ENCODE measurements around the gene RNF138. TPM values are rescaled to one million over a fixed set of nuclear protein-coding genes. Genes with fewer than 3 reads are reported as not detected.
A peak's percentile ranks its signal among the peaks of the same experiment; 100 is the strongest.
"Not testable (repeated sequence)": the region's sequence is repeated elsewhere in the genome, so short reads cannot be mapped to it uniquely, and the experiment has no call there.

RNF138 gene
- total and polyA plus RNA-seq, 2 experiments from 2014 or later, result 58.0 to 89.6 TPM

- TF ChIP-seq, protein P1, sequence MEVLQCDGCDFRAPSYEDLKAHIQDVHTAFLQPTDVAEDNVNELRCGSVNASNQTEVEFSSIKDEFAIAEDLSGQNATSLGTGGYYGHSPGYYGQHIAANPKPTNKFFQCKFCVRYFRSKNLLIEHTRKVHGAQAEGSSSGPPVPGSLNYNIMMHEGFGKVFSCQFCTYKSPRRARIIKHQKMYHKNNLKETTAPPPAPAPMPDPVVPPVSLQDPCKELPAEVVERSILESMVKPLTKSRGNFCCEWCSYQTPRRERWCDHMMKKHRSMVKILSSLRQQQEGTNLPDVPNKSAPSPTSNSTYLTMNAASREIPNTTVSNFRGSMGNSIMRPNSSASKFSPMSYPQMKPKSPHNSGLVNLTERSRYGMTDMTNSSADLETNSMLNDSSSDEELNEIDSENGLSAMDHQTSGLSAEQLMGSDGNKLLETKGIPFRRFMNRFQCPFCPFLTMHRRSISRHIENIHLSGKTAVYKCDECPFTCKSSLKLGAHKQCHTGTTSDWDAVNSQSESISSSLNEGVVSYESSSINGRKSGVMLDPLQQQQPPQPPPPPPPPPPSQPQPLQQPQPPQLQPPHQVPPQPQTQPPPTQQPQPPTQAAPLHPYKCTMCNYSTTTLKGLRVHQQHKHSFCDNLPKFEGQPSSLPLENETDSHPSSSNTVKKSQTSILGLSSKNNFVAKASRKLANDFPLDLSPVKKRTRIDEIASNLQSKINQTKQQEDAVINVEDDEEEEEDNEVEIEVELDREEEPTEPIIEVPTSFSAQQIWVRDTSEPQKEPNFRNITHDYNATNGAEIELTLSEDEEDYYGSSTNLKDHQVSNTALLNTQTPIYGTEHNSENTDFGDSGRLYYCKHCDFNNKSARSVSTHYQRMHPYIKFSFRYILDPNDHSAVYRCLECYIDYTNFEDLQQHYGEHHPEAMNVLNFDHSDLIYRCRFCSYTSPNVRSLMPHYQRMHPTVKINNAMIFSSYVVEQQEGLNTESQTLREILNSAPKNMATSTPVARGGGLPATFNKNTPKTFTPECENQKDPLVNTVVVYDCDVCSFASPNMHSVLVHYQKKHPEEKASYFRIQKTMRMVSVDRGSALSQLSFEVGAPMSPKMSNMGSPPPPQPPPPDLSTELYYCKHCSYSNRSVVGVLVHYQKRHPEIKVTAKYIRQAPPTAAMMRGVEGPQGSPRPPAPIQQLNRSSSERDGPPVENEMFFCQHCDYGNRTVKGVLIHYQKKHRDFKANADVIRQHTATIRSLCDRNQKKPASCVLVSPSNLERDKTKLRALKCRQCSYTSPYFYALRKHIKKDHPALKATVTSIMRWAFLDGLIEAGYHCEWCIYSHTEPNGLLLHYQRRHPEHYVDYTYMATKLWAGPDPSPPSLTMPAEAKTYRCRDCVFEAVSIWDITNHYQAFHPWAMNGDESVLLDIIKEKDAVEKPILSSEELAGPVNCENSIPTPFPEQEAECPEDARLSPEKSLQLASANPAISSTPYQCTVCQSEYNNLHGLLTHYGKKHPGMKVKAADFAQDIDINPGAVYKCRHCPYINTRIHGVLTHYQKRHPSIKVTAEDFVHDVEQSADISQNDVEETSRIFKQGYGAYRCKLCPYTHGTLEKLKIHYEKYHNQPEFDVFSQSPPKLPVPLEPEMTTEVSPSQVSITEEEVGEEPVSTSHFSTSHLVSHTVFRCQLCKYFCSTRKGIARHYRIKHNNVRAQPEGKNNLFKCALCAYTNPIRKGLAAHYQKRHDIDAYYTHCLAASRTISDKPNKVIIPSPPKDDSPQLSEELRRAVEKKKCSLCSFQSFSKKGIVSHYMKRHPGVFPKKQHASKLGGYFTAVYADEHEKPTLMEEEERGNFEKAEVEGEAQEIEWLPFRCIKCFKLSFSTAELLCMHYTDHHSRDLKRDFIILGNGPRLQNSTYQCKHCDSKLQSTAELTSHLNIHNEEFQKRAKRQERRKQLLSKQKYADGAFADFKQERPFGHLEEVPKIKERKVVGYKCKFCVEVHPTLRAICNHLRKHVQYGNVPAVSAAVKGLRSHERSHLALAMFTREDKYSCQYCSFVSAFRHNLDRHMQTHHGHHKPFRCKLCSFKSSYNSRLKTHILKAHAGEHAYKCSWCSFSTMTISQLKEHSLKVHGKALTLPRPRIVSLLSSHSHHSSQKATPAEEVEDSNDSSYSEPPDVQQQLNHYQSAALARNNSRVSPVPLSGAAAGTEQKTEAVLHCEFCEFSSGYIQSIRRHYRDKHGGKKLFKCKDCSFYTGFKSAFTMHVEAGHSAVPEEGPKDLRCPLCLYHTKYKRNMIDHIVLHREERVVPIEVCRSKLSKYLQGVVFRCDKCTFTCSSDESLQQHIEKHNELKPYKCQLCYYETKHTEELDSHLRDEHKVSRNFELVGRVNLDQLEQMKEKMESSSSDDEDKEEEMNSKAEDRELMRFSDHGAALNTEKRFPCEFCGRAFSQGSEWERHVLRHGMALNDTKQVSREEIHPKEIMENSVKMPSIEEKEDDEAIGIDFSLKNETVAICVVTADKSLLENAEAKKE (CRISPR knock-in tag; IDR thresholded peaks at IDR 0.05), result no peak
- TF ChIP-seq POLR2AphosphoS5 (IDR thresholded peaks at IDR 0.05; ENCODE audit: low read depth), result no peak
Observed at GRCh38 chr18:32158108-32158624, 66.5 kb downstream of the RNF138 start (continued).

DNA sequence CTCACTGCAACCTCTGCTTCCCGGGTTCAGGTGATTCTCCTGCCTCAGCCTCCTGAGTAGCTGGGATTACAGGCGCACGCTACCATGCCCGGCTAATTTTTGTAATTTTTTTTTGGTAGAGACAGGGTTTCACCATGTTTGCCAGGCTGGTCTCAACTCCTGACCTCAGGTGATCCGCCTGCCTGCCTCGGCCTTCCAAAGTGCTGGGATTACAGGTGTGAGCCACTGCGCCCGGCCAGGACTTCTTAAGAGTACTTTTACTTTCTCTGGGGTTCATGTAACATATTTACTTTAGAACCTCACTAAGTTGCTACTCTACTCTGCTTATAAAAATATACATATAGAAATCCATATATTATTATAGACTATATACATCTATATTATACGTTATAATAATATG, 67.0 kb downstream of the RNF138 start:
- Histone ChIP-seq H3K4me3 (peak overlapping the region; percentile 26; the same call in 1 of the 2 replicates), H2AFZ (peak overlapping the region; percentile 74), H3K4me2 (peak overlapping the region; percentile 56)
- not testable (repeated sequence) for ATAC-seq; H3K27ac Mint-ChIP-seq; H3K4me3 Mint-ChIP-seq; H3K27me3 ChIP-seq (ENCODE audit: insufficient read depth); H3K27ac ChIP-seq (ENCODE audit: low read depth); H3K27me3 Mint-ChIP-seq (ENCODE audit: insufficient read depth, low read depth, poor library complexity); H3K36me3 ChIP-seq (ENCODE audit: insufficient read depth); H3K79me2 ChIP-seq (replicated peaks; ENCODE audit: insufficient read depth); H3K4me1 Mint-ChIP-seq; DNase-seq (ENCODE audit: low spot score); H3K9me3 Mint-ChIP-seq; H3K36me3 Mint-ChIP-seq (ENCODE audit: low read depth); H3K9me2 ChIP-seq (ENCODE audit: insufficient read depth); H3K4me1 ChIP-seq (ENCODE audit: insufficient read depth); H4K20me1 ChIP-seq (replicated peaks; ENCODE audit: insufficient read depth); H3F3A ChIP-seq (replicated peaks; ENCODE audit: low read depth)

GRCh38 chr18:32160547-32160946, 68.9 kb downstream of the RNF138 start:
- TF ChIP-seq, protein P2, sequence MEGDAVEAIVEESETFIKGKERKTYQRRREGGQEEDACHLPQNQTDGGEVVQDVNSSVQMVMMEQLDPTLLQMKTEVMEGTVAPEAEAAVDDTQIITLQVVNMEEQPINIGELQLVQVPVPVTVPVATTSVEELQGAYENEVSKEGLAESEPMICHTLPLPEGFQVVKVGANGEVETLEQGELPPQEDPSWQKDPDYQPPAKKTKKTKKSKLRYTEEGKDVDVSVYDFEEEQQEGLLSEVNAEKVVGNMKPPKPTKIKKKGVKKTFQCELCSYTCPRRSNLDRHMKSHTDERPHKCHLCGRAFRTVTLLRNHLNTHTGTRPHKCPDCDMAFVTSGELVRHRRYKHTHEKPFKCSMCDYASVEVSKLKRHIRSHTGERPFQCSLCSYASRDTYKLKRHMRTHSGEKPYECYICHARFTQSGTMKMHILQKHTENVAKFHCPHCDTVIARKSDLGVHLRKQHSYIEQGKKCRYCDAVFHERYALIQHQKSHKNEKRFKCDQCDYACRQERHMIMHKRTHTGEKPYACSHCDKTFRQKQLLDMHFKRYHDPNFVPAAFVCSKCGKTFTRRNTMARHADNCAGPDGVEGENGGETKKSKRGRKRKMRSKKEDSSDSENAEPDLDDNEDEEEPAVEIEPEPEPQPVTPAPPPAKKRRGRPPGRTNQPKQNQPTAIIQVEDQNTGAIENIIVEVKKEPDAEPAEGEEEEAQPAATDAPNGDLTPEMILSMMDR (conservative IDR thresholded peaks at IDR 0.05; ENCODE audit: low read depth in 2 of 2), result no peak
- TF ChIP-seq ZNF114 (CRISPR knock-in tag; IDR thresholded peaks at IDR 0.05) (no peak), EZH2phosphoT487 (IDR thresholded peaks at IDR 0.05; ENCODE audit: unreplicated experiment) (no peak), NANOG (IDR thresholded peaks at IDR 0.05; ENCODE audit: borderline replicate concordance) (no peak)
- ATAC-seq (no peak), DNase-seq (ENCODE audit: low spot score) (no peak)
- no peak overlapping the region for H2AFZ ChIP-seq
- no peaks in the 10 kb centered on the region for H3K36me3 Mint-ChIP-seq (ENCODE audit: low read depth)
- H3K4me1 ChIP-seq (ENCODE audit: insufficient read depth), result no peaks in the 10 kb centered on the region
- H3K36me3 ChIP-seq (ENCODE audit: insufficient read depth), result no peaks in the 10 kb centered on the region
- H3K27ac ChIP-seq (ENCODE audit: low read depth), result no peak overlapping the region
- no peaks in the 10 kb centered on the region for H3K27me3 ChIP-seq (ENCODE audit: insufficient read depth)
- H3K4me3 ChIP-seq, result no peak overlapping the region
- peaks cover 2% of the 10 kb centered on the region; the same call in 1 of the 2 replicates for H3K9me2 ChIP-seq (ENCODE audit: insufficient read depth)
- H3K4me1 Mint-ChIP-seq, result peaks cover 5% of the 10 kb centered on the region
- no peak overlapping the region for H3K27ac Mint-ChIP-seq
- no peak overlapping the region for H3K4me2 ChIP-seq
- no peak overlapping the region for H3K4me3 Mint-ChIP-seq
- H3F3A ChIP-seq (replicated peaks; ENCODE audit: low read depth), result no peaks in the 10 kb centered on the region
- no peaks in the 10 kb centered on the region for H3K79me2 ChIP-seq (replicated peaks; ENCODE audit: insufficient read depth)
- no peaks in the 10 kb centered on the region for H3K9me3 Mint-ChIP-seq
- H4K20me1 ChIP-seq (replicated peaks; ENCODE audit: insufficient read depth), result no peaks in the 10 kb centered on the region
- peaks cover 6% of the 10 kb centered on the region for H3K27me3 Mint-ChIP-seq (ENCODE audit: insufficient read depth, low read depth, poor library complexity)

All from GM23338 (cell line).